ENCODE data around the gene CPZ.
"Not testable (repeated sequence)": the region's sequence is repeated elsewhere in the genome, so short reads cannot be mapped to it uniquely, and the experiment has no call there.

Gene CPZ

GRCh38 chr4:8635897-8636554 lies 43.5 kb downstream of the CPZ start:
- DNase-seq (ENCODE audit: low read depth, low spot score): not testable (repeated sequence)

DNA sequence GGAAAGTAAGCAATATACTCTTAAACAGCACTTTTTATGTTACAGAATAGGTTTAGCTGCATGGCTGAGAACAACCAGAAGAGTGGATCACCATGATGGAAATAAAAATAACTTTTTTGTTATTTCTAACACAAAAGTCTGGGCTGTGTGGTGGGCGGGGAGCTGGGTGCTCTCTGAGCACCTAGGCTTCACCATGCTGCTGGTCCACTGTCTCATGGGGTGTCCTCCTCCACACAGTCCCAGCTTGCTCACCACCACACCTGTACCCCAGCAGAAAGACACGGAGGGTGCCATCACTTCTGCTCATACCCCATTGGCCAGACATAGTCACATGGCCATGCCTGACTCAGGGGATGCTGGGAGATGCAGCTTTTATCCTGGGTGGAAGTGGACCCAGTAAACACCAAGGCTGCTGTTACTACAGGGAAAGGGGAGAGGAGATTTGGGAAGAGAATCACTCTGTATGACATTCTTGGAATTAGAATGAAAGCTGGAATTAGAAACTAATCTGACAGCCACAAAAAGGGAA lies 45.0 kb downstream of the CPZ start:
- no peak for DNase-seq (ENCODE audit: low read depth, low spot score)

DNA sequence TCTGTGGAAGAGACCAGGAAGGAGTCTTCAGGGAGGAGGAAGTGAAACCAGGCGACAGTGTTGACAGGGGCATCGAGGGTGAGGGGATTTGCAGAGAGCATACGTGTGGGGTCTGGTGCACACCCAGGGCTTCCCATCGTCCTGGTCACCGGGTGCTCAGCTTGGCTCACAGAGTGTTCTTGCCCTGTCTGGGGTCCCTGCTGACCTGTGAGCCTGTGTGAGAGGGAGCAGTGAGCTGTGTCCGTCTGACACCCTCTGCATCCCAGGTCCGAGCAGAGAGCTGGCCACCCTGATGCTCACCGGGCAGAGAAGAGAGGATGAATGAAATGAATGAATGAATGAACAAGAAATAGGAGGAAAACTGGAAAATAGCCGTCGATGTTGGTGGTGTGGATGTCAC lies 46.5 kb downstream of the CPZ start:
- no peak for DNase-seq (ENCODE audit: low read depth, low spot score)

DNA sequence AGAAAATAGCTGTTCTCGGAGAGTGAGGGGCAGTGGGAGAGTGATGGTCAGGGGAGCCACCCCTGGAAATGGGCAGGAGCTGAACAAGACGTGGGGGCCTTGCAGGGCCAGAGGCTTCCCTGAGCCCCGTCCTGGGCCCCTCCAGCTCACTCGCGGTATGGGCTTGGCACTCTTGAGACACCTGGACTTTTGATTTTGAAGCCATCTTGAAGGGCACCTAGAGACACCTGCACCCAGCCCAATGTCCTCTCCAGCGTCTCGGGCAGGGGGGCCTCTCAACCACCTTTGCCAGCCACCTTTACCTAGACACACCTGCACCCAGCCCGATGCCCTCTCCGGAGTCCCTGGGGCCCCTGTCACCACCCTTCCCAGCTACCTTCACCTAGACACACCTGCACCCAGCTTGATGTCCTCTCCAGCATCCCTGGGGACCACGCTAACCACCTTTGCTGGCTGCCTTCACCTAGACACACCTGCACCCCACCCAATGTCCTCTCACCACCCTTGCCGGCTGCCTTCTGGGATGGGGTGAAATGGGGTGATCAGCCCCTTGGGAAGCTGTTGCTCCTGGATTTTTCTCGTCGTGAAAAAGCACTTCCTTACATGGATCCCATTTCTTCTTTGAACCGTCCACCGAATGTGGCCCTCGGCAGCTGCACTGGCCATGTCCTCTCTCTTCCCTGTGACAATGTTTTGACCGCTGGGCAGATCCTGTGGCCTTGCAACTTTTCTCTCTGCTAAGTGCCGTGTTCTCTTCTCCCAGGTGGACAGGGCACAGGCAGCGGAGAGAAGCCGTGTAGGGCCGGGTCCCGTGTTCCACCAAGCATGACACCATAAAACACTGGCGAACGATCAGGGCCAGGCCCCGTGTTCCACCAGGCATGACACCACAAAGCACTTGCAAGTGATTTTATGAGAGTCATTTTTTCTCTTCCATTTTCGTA lies 47.5 kb downstream of the CPZ start:
- no peak for DNase-seq (ENCODE audit: low read depth, low spot score)

- no peak for DNase-seq (ENCODE audit: low read depth, low spot score)
Observed at GRCh38 chr4:8640816-8641215, 48.3 kb downstream of the CPZ start.

DNA sequence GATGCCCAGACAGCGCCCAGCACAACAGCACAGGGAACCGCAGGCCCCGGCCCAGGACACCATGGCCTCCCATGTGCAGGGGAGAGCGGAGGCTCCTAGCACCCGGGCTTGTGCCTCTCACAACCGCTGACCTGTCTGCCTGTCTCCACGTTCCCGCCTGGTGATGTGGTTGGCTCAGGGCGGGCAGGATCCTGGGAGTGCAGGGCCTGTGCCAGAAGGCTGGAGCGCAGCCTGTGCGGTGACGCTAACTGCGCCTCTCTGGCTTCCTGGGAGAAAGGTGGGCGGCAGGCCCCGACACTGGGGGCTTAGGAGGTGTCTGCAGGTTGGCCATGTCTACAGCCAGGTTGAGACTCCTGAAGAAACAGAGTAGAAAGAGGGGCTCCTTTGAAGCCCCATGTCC lies 48.7 kb downstream of the CPZ start:
- no peak for DNase-seq (ENCODE audit: low read depth, low spot score)

DNA sequence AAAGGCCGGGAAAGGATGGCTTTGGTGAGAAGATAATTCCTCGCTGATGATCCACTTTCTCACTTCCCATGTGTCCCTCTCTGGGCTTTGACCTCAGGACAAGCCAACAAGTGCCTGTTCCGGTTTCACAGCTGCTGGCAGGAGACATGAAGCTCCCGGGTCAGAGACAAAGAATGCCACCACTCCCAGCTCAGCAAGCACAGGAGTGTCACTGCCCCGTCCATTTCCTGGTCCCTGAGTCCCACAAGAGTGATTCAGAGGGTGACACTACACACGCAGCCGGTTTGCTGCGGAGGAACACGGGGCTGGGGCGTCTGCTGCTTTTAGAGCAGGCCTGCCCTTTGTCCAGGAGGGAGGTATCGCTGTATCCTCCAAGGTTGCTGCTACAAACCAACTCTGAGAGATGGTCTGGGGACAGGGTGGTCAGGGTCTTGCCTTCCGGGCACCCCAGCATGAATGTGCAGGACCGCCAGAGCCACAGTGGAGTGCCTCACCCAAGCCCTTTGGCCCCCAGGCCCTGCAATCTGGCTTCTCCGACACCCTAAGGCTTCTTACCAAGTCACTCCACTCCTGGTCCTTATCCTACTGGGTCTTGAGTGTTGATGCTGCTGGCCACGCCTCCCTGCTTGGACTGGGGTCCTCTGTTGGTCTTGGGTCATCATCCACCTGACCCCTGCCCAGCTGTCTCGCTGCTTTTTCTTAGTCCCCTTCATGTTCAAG lies 49.5 kb downstream of the CPZ start:
- no peak for DNase-seq (ENCODE audit: low read depth, low spot score)

- DNase-seq (ENCODE audit: low read depth, low spot score): no peak
Observed at GRCh38 chr4:8642651-8643321, 50.2 kb downstream of the CPZ start.

GRCh38 chr4:8643441-8643840 lies 50.9 kb downstream of the CPZ start:
- no peak for DNase-seq (ENCODE audit: low read depth, low spot score)

DNA sequence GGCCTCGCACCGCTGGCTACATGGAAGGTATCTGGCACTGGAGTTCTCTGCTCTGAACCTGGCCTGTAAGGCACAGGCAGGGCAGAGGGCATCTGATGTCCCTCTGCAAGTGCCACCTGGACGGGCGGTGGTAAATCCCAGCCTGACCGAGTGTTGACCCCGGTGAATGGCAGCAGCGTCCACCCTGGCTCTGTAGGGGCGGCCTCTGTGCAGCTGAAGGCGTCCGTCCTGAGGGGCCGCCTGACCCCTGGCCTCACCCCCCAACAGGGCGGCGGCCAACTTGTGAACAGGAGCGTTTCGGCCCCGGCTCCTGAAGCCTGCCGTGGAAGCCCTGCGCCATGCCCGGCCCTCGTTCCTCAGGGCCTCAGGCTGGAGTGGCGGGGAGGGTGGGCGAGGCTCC lies 51.4 kb downstream of the CPZ start:
- no peak for DNase-seq (ENCODE audit: low read depth, low spot score)

- peak; percentile 64 for DNase-seq (ENCODE audit: low read depth, low spot score)
Observed at GRCh38 chr4:8644461-8644891, 51.9 kb downstream of the CPZ start.

DNA sequence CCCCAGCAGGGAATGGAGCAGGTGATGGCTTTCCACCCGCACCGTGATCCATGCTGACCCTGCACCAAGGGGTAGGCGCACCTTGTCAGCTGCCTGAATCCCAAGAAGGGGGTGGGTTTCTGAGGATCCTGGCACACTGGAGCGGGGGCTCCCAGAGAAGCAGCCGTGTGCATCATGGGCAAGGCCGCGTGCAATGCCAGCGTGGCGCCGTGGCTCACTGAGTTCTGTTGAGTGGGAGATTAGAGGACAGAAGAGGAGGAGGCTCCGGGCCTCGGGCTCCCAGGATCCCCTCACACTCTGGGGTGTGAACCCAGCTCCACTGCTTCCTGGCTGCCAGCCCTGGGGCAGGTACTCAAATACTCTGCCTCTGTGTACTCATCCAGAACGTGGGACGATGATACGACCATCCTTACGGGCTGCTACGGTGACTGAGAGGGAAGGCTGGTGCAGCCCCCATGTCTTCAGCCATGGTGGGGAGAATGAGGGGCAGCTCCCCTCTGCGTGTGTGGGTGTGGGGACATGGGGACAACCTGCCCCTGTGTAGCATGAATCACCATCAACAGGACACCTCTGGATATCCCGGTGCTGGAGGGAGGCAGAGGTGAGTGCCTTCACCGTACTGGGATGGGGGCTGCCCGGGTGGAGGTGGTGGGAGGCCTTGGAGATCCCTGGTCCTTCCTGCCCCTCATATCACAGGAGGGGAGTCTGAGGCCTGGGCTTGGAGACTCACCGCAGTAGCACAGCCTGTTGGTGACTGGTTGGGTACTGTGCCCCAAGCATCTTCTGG lies 52.6 kb downstream of the CPZ start:
- DNase-seq (ENCODE audit: low read depth, low spot score): no peak

DNA sequence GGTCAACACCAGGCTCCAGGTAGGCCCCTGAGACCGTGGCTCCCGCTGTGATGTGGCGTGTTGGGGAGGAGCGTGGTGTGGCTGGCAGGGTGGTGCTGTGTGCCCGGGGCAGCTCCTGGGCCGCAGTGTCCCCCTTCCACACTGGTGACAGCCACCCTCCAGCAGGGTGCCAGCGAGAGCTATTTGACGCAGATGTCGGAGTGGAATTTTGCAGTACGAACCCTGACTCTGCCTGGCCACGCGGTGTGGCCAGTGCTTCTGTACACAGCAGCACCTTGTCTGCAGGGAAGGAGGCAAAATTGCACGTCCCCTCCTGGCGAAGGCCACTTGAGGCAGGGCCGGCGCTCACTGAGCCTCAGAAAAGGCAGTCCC lies 53.2 kb downstream of the CPZ start:
- no peak for DNase-seq (ENCODE audit: low read depth, low spot score)

GRCh38 chr4:8646296-8647093 lies 53.9 kb downstream of the CPZ start:
- no peak for DNase-seq (ENCODE audit: low read depth, low spot score)

- no peak for DNase-seq (ENCODE audit: low read depth, low spot score)
Observed at GRCh38 chr4:8647094-8647570, 54.6 kb downstream of the CPZ start.

DNA sequence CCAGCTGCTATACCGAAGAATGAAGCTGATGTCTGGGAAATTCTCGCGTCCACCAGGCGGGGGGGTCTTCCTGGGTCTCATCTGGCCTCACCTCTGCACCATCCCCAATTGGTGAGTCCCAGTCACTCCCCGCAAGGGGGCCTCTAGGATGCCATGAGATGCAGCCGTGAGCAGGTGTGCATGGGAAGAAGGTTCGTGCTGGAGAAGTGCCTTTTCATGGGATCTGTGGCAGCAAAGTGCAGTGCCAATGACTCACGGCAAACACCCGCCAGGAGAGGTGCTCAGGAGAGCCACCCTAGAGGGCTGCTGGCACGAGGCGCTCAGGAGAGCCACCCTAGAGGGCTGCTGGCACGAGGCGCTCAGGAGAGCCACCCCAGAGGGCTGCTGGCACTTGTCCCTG lies 55.1 kb downstream of the CPZ start:
- DNase-seq (ENCODE audit: low read depth, low spot score): no peak

DNA sequence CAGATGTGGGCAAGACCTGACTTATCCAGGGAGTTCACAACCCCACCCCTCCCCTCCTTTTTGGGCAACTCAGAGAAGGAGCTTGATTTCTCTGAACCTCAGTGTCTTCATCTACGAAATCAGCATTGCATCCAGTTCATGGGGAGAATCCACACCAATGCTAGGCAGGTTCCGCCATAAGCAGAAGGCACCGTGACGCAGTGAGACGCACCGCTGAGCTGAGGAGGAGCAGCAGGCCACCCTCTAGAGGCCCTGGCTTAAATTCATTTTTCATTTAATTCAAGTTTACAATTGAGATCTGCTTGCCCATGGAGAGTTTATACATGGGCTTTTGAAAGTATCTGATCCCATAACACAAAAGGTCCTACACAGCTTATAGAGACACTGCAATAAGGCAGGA lies 55.7 kb downstream of the CPZ start:
- DNase-seq (ENCODE audit: low read depth, low spot score): no peak

- no peak for DNase-seq (ENCODE audit: low read depth, low spot score)
Observed at GRCh38 chr4:8648816-8649630, 56.5 kb downstream of the CPZ start.

Data from ELF-1 (cell line).